HG03060 (cell line): Measurements from ENCODE around the gene LSG1.
"Not testable (repeated sequence)": the region's sequence is repeated elsewhere in the genome, so short reads cannot be mapped to it uniquely, and the experiment has no call there.

Source experiments
- ATAC-seq: cut with Tn5 transposase; IDR thresholded peaks from one replicate; pipeline ENCODE4 v1.9.1; 2021; ENCODE audit warnings: low read depth, moderate number of reproducible peaks; ENCODE audit not compliant: unreplicated experiment

Gene LSG1

GRCh38 chr3:194659778-194660177 lies 12.2 kb downstream of the LSG1 start:
- no peak for ATAC-seq

DNA sequence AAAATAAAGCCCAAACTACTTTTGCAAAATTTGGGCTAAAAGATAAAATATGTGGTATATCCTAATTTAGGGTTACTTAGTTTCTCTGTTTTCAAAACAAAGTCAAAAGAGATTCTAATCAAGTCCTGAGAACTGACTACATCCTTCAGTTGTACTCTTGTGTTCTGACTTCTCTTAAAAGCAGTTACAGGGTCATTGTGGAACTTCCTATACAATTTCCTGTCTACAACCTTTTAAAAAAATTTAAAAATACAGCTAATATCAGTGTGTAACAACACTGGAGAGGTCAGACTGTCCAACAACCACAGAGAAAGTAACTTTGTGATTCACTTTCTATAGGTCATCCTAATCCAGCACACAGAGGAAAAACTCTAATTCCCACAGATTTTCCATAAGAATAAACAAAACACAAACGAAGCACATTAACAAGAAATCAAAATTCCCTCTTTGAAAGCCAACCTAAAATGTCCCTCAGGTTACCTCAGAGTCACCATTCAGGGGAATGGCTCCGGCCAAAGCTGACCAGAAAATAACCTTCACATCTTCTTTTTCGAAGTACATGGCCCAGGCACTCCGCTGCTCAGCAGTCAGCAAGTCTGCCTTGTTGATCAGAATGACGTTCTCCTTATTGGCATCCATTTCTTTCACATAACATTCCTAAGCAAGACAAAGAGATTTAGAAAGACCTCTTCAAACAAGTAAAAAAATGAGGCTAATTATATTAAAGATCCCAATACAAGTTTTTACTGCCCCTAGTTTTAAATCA lies 13.3 kb downstream of the LSG1 start:
- no peak for ATAC-seq

DNA sequence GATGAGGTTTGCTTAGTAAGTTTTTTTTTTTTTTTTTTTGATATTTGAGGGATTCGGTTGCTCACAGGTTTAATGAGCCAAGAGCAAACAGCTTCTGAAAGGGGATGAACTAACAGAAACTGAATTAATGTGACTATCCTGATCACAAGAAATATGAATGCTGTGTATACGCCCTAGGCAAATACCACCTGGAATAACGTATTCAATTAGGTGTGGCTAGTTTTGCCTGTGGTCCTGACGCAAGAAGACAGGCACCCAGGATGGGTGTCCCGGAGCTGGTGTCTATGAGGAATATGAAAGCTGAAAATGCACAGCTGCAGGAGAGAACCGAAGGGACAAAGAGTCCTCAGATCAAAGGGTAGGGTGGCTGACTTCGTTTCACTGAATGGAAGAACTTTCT lies 14.6 kb downstream of the LSG1 start:
- ATAC-seq = no peak

DNA sequence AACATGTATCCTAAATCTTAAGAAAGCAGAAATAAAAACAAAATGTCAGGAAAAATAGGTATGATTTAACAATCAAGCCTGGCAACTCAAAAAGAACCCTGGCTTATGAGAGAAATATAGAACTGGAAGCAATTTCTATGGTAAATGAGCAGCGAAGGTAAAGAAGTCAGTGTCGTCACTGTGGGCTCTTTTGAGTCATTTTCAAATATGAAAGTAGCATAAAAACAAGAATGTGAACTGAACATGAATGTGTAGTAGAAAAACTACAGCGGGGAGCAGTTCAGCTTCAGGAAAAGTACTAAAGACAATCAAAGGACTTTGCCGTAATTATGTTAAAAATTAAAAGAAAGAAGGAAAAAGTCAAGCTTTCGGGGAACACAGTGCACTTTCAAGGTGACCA lies 17.5 kb downstream of the LSG1 start:
- no peak for ATAC-seq

- ATAC-seq = no peak
These were observed 24.2 kb downstream of the LSG1 start for GRCh38 chr3:194647747-194648146.

DNA sequence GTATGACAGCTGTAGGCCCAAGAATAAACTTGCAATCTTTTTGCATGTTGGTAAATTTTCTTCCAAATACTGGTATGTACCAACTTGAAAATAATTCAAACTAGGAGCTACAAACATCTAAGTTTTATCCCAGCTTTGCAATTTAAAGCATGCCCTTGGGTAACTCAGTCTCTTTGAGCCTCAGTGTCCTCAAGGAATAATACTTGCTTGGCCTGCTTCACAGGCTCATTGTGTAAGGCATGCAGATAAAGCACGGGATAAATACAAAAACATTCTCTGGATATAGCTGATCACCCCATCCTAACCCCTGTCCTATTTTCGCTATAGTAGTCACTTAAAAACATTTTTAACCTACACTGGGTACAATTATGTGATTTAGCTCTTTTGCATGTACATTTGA lies 29.2 kb downstream of the LSG1 start:
- no peak for ATAC-seq

DNA sequence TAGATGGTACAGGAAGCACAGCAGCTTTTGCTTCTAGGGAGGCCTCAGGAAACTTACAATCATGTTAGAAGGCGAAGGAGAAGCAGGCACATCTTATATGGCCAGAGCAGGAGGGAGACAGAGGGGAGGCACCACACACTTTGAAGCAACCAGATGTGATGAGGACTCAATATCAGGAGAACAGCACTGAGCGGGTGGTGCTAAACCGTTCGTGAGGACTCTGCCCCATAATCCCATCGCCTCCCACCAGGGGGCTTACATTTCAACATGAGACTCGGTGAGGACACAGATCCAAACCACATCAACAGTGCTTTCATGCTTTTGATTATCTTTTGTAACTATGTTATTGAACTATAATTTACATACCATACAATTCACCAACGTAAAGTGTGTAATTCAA lies 31.2 kb downstream of the LSG1 start:
- no peak for ATAC-seq

GRCh38 chr3:194638991-194639605 lies 32.9 kb downstream of the LSG1 start:
- ATAC-seq = no peak

- ATAC-seq = no peak
These were observed 34.2 kb downstream of the LSG1 start for GRCh38 chr3:194637541-194638400.

DNA sequence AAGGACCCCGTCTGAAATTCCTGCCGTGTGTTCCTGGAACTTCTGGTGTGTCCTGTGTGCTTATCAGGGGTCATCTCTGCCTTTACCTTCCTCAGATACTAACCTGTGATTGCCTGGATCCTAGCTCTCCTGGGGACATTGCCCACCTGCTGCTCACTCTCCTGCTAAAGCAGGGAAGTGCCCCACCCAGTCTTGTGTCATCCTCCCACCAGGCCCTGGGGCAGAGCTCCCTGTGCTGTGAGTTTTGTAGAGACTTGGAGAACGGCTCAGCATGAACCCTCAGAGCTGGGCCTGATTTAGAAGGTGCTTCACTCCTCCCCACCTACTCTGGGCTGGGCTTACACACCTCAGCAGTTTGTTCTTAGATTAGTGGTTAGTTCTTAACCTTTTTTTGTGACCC lies 34.9 kb downstream of the LSG1 start:
- ATAC-seq = no peak

DNA sequence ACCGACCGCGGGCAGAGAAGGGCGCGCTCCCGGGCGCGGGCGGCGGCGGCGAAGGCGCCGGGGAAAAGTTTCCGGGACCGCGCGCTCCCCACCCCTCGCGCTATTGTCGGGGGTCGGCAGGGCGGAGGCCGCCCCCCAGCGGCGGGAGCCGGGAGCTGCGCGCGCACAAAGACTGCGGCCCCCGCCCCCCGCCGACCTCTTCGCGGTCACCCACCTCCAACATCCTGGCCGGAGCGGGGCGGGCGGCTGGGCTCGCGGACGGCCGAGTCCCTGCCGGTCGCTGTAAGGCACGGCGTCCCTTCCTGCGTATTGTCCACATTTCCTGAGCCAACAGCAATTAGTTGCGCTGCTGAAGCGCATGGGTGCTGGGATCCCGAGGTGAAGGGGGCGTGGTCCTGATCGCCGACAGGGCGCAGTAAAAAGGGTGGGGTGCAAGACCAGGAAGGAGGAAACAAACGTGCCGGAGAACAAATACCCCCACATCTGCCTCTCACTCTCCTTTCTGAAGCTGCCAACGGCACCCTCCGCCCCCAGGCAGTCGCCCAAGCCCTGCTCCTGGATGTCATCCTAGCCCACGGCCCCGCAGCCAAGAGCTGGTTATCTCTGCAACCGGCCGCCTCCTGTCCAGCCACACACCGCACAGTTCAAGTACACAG lies 38.5 kb downstream of the LSG1 start, which contains the start of gene TMEM44:
TSS of gene TMEM44 (minus strand) at position 71 of the 656 bp plus-strand sequence. CDS start 204 bp downstream, outside the sequence.
- ATAC-seq = peak; percentile 60

GRCh38 chr3:194632809-194633348 lies 39.1 kb downstream of the LSG1 start:
- peak; percentile 16 for ATAC-seq

DNA sequence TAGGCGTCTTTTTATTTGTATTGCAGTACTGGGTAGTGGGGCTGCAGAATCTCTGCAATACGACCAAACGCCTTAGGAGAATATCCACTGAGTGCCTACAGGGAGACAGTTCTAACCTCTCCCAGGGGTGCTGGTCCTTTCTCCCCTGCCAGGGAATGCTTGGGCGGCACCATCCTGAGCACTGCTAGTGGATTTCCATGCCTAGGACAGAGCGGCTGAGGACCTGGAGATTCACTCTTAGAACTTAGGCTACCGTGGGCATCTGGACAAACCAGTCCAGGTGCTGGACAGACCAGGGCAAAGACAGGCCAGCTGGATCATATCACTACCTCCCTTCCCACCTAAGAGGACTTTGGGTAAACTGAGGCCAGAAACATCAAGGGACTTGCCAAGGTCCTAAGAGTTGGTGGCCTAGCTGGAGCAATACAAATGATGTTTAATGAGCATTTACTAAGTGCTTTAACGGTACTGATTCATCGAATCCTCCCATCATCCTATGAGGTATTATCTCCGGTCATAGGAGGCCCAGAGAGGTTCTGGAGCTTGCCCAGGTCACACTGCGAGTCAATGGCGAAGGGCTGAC lies 39.7 kb downstream of the LSG1 start:
- no peak for ATAC-seq

- no peak for ATAC-seq
These were observed 40.3 kb downstream of the LSG1 start for GRCh38 chr3:194631696-194632095.

- ATAC-seq = not testable (repeated sequence)
These were observed 41.3 kb downstream of the LSG1 start for GRCh38 chr3:194630681-194631080.

- no peak for ATAC-seq
These were observed 47.0 kb downstream of the LSG1 start for GRCh38 chr3:194624956-194625355.

- no peak for ATAC-seq
These were observed 48.3 kb downstream of the LSG1 start for GRCh38 chr3:194623449-194624290.

GRCh38 chr3:194622621-194623340 lies 49.2 kb downstream of the LSG1 start:
- ATAC-seq = no peak

- ATAC-seq = no peak
These were observed 50.0 kb downstream of the LSG1 start for GRCh38 chr3:194621947-194622346.
